ENCODE data around the gene POLR2E. TPM values are rescaled to one million over a fixed set of nuclear protein-coding genes. Genes with fewer than 3 reads are reported as not detected.
A peak's percentile ranks its signal among the peaks of the same experiment; 100 is the strongest.

POLR2E gene
- total and polyA plus RNA-seq, 2 experiments from 2014 or later, result 172 to 336 TPM

DNA sequence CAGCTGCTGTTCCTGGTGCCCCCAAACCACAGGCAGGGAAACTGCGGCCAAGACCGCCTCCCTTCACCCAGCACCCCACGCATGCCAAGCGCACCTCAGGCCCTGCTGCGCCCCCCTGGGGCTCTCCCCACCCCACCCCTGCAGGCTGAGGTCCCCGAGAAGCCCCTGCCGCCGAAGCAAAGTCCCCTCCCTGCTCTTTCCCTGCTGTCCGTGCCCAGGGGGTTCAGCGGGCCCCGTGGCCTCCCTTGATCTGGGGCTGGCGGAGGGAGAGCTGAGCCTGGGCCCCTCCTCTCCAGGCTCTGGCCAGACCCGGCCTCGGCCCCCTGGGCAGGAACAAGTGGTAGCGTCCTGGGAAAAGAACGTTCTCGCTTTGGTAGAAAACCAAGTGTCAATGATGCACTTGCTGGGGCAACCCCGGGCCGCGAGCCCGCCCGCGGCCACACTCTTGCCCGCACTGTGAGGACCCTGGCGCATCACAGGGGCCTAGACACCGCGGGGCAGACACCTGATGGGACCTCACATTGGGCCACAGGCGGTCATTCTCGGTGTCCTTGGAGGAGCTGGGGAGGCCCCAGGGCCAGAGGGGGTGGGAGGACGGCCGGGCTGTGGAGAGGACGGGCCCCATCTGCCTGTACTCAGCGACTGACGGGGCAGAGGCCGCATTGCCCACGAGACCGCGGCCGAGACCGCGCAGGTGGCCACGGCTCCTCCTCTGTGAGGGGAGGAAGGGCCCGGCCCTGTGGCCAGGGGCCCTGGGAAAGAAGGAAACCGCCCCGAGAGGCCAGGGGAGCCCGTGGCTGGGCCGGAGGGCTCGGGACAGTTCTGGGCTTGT, 37.6 kb upstream of the POLR2E start:
- 64 to 68% methylated on average over 18 to 45 of the region's 48 CpGs for WGBS, 2 experiments (ENCODE audit: low coverage in 1 of 2, low lambda C conversion rate in 2 of 2, missing lambda C conversion rate in 2 of 2)
- H3K4me2 ChIP-seq (ENCODE audit: unreplicated experiment), result peak overlapping the region; percentile 77
- H3K9me2 ChIP-seq (ENCODE audit: insufficient read depth), result no peaks in the 10 kb centered on the region
- peaks cover 8% of the 10 kb centered on the region; the same call in 1 of the 2 replicates for H3F3A ChIP-seq (ENCODE audit: insufficient read depth)
- no peaks in the 10 kb centered on the region for H3K9me3 ChIP-seq (ENCODE audit: low read depth)
- H4K20me1 ChIP-seq (ENCODE audit: insufficient read depth), result no peaks in the 10 kb centered on the region
- no peak for TF ChIP-seq EZH2 (IDR thresholded peaks at IDR 0.05; ENCODE audit: insufficient read depth, poor library complexity, severe bottlenecking)
- no peak for TF ChIP-seq EZH2phosphoT487 (IDR thresholded peaks at IDR 0.05; ENCODE audit: insufficient read depth, low read depth)
- H3K79me2 ChIP-seq (ENCODE audit: insufficient read depth), result peaks cover 87% of the 10 kb centered on the region
- H2AFZ ChIP-seq, result no peak overlapping the region
- H3K27ac ChIP-seq, result peak overlapping the region; percentile 95
- in situ Hi-C loops (cut with MboI), result no loop called here
- peak overlapping the region; percentile 96 for H3K9ac ChIP-seq
- no peak for DNase-seq
- H3K4me1 ChIP-seq (ENCODE audit: insufficient read depth), result peaks cover 19% of the 10 kb centered on the region; the same call in 1 of the 2 replicates
- H3K27me3 ChIP-seq (replicated peaks; ENCODE audit: insufficient read depth), result no peaks in the 10 kb centered on the region
- H3K36me3 ChIP-seq (ENCODE audit: low read depth), result no peaks in the 10 kb centered on the region
- H3K4me3 ChIP-seq, result peak overlapping the region; percentile 84

GRCh38 chr19:1131718-1132551, 36.8 kb upstream of the POLR2E start:
- H4K20me1 ChIP-seq (ENCODE audit: insufficient read depth), result no peaks in the 10 kb centered on the region
- H3K36me3 ChIP-seq (ENCODE audit: low read depth), result no peaks in the 10 kb centered on the region
- H3K9me3 ChIP-seq (ENCODE audit: low read depth), result no peaks in the 10 kb centered on the region
- H3K4me3 ChIP-seq, result peak overlapping the region; percentile 84
- no peak overlapping the region for H2AFZ ChIP-seq
- TF ChIP-seq EZH2phosphoT487 (IDR thresholded peaks at IDR 0.05; ENCODE audit: insufficient read depth, low read depth), result no peak
- TF ChIP-seq EZH2 (IDR thresholded peaks at IDR 0.05; ENCODE audit: insufficient read depth, poor library complexity, severe bottlenecking), result no peak
- H3K79me2 ChIP-seq (ENCODE audit: insufficient read depth), result peaks cover 95% of the 10 kb centered on the region
- H3F3A ChIP-seq (ENCODE audit: insufficient read depth), result peaks cover 8% of the 10 kb centered on the region; the same call in 1 of the 2 replicates
- H3K4me1 ChIP-seq (ENCODE audit: insufficient read depth), result peaks cover 19% of the 10 kb centered on the region; the same call in 1 of the 2 replicates
- 2% methylated on average over 48 to 52 of the region's 64 CpGs for WGBS, 2 experiments (ENCODE audit: low coverage in 1 of 2, low lambda C conversion rate in 2 of 2, missing lambda C conversion rate in 2 of 2)
- H3K27me3 ChIP-seq (replicated peaks; ENCODE audit: insufficient read depth), result no peaks in the 10 kb centered on the region
- in situ Hi-C loops (cut with MboI), result no loop called here
- peak overlapping the region; percentile 95 for H3K27ac ChIP-seq
- H3K9ac ChIP-seq, result peak overlapping the region; percentile 96
- peak; percentile 99 for DNase-seq
- H3K9me2 ChIP-seq (ENCODE audit: insufficient read depth), result no peaks in the 10 kb centered on the region
- peak overlapping the region; percentile 77 for H3K4me2 ChIP-seq (ENCODE audit: unreplicated experiment)

GRCh38 chr19:1130771-1131717, 35.9 kb upstream of the POLR2E start:
- Histone ChIP-seq H3K79me2 (ENCODE audit: insufficient read depth) (peaks cover 96% of the 10 kb centered on the region), H2AFZ (no peak overlapping the region), H3K9ac (peak overlapping the region; percentile 96), H3K27me3 (replicated peaks; ENCODE audit: insufficient read depth) (no peaks in the 10 kb centered on the region), H3K27ac (peak overlapping the region; percentile 95), H3F3A (ENCODE audit: insufficient read depth) (peaks cover 8% of the 10 kb centered on the region; the same call in 1 of the 2 replicates), H3K4me2 (ENCODE audit: unreplicated experiment) (peak overlapping the region; percentile 77), H3K4me3 (peak overlapping the region; percentile 84), H3K36me3 (ENCODE audit: low read depth) (0 out of 2 replicates have a peak, but pooled peaks cover 2% of the 10 kb centered on the region), H3K9me3 (ENCODE audit: low read depth) (no peaks in the 10 kb centered on the region), H3K9me2 (ENCODE audit: insufficient read depth) (no peaks in the 10 kb centered on the region), H4K20me1 (ENCODE audit: insufficient read depth) (no peaks in the 10 kb centered on the region), H3K4me1 (ENCODE audit: insufficient read depth) (peaks cover 19% of the 10 kb centered on the region; the same call in 1 of the 2 replicates)
- DNase-seq, result peak; percentile 55
- in situ Hi-C loops (cut with MboI), result no loop called here
- no peak for TF ChIP-seq EZH2 (IDR thresholded peaks at IDR 0.05; ENCODE audit: insufficient read depth, poor library complexity, severe bottlenecking)
- 9 to 11% methylated on average over 21 to 22 of the region's 22 CpGs for WGBS, 2 experiments (ENCODE audit: low coverage in 1 of 2, low lambda C conversion rate in 2 of 2, missing lambda C conversion rate in 2 of 2)
